GM19240 (cell line): ENCODE results near the gene BTN1A1.
"Not testable (repeated sequence)": the region's sequence is repeated elsewhere in the genome, so short reads cannot be mapped to it uniquely, and the experiment has no call there.

Experiments used
- DNase-seq: peaks from one replicate; pipeline ENCODE4 v3.0.0; 2011; ENCODE audit warnings: low spot score; ENCODE audit not compliant: insufficient read length

BTN1A1 gene

GRCh38 chr6:26511033-26511432 lies 10.9 kb downstream of the BTN1A1 start:
- not testable (repeated sequence) for DNase-seq

GRCh38 chr6:26514984-26515383 lies 14.9 kb downstream of the BTN1A1 start:
- DNase-seq, result no peak

GRCh38 chr6:26516481-26517427 lies 16.7 kb downstream of the BTN1A1 start:
- DNase-seq, result no peak

GRCh38 chr6:26519359-26519758 lies 19.3 kb downstream of the BTN1A1 start:
- DNase-seq, result no peak

GRCh38 chr6:26520237-26520849 lies 20.2 kb downstream of the BTN1A1 start:
- DNase-seq, result no peak

GRCh38 chr6:26520850-26521599 lies 20.9 kb downstream of the BTN1A1 start:
- peak; percentile 75 for DNase-seq

- no peak for DNase-seq
Observed at GRCh38 chr6:26521600-26522391, 21.7 kb downstream of the BTN1A1 start.

- not testable (repeated sequence) for DNase-seq
Observed at GRCh38 chr6:26522486-26523228, 22.6 kb downstream of the BTN1A1 start.

- DNase-seq, result not testable (repeated sequence)
Observed at GRCh38 chr6:26524314-26524713, 24.2 kb downstream of the BTN1A1 start.

- DNase-seq, result no peak
Observed at GRCh38 chr6:26524722-26525370, 24.7 kb downstream of the BTN1A1 start.

- DNase-seq, result no peak
Observed at GRCh38 chr6:26525838-26526237, 25.7 kb downstream of the BTN1A1 start.

GRCh38 chr6:26526928-26527327 lies 26.8 kb downstream of the BTN1A1 start:
- no peak for DNase-seq

- DNase-seq, result no peak
Observed at GRCh38 chr6:26530203-26530602, 30.1 kb downstream of the BTN1A1 start.

GRCh38 chr6:26531897-26532296 lies 31.8 kb downstream of the BTN1A1 start:
- DNase-seq, result no peak

GRCh38 chr6:26532699-26533531 lies 32.8 kb downstream of the BTN1A1 start:
- DNase-seq, result no peak

- DNase-seq, result no peak
Observed at GRCh38 chr6:26533532-26533931, 33.4 kb downstream of the BTN1A1 start.

GRCh38 chr6:26534681-26535465 lies 34.8 kb downstream of the BTN1A1 start:
- no peak for DNase-seq

GRCh38 chr6:26536571-26537159 lies 36.6 kb downstream of the BTN1A1 start:
- DNase-seq, result no peak
